Measurements from ENCODE around the gene AK4. TPM values are rescaled to one million over a fixed set of nuclear protein-coding genes. Genes with fewer than 3 reads are reported as not detected.

Gene AK4
- total RNA-seq, 4 donors from 2014 or later, result 1.4 to 2.6 (median 1.8) TPM

- H3K9me3 ChIP-seq, result no peaks in the 10 kb centered on the region
- in situ Hi-C loops (cut with MboI; ENCODE audit: low sequenced_read_pairs in 4 of 4), result no loop called here
- peak; percentile 28 to 38 for ATAC-seq
- no peak for DNase-seq
- intact Hi-C loops (cut with DNase I; ENCODE audit: low total_unique reads), result no loop called here
- TF ChIP-seq POLR2A (IDR thresholded peaks at IDR 0.05) (no peak), CTCF (IDR thresholded peaks at IDR 0.05 in 4 of 5, conservative IDR thresholded peaks at IDR 0.05 in 1 of 5) (no peak)
- H3K27me3 ChIP-seq, result no peaks in the 10 kb centered on the region
- peak overlapping the region in 1 of 4 donors; percentile 16 for H3K4me3 ChIP-seq
- H3K36me3 ChIP-seq, result no peaks in the 10 kb centered on the region
- peak overlapping the region; percentile 5 to 40 (median 35) for H3K27ac ChIP-seq
- peaks cover 11 to 20% of the 10 kb centered on the region in 2 donors for H3K4me1 ChIP-seq
Measured at GRCh38 chr1:65175171-65176055, 27.4 kb downstream of the AK4 start.

- H3K9me3 ChIP-seq, result no peaks in the 10 kb centered on the region
- no peak for TF ChIP-seq POLR2A (IDR thresholded peaks at IDR 0.05)
- no peak for TF ChIP-seq CTCF (IDR thresholded peaks at IDR 0.05 in 4 of 5, conservative IDR thresholded peaks at IDR 0.05 in 1 of 5)
- intact Hi-C loops (cut with DNase I; ENCODE audit: low total_unique reads) (no loop called here), in situ Hi-C loops (cut with MboI; ENCODE audit: low sequenced_read_pairs in 4 of 4) (no loop called here)
- H3K4me1 ChIP-seq, result peaks cover 11 to 15% of the 10 kb centered on the region in 2 donors
- ATAC-seq, result no peak
- DNase-seq, result no peak
- H3K27me3 ChIP-seq, result no peaks in the 10 kb centered on the region
- peak overlapping the region in 3 of 4 donors; percentile 5 to 40 (median 37) for H3K27ac ChIP-seq
- H3K36me3 ChIP-seq, result no peaks in the 10 kb centered on the region
- H3K4me3 ChIP-seq, result peak overlapping the region in 1 of 4 donors; percentile 16
Measured at GRCh38 chr1:65176056-65176450, 28.1 kb downstream of the AK4 start.

GRCh38 chr1:65176591-65176990 lies 28.6 kb downstream of the AK4 start:
- no peak for TF ChIP-seq POLR2A (IDR thresholded peaks at IDR 0.05)
- no peak for TF ChIP-seq CTCF (IDR thresholded peaks at IDR 0.05 in 4 of 5, conservative IDR thresholded peaks at IDR 0.05 in 1 of 5)
- intact Hi-C loops (cut with DNase I; ENCODE audit: low total_unique reads), result no loop called here
- H3K27ac ChIP-seq, result no peak overlapping the region
- H3K4me3 ChIP-seq, result no peak overlapping the region
- H3K36me3 ChIP-seq, result no peaks in the 10 kb centered on the region
- DNase-seq, result no peak
- H3K9me3 ChIP-seq, result no peaks in the 10 kb centered on the region
- no peaks in the 10 kb centered on the region for H3K27me3 ChIP-seq
- peaks cover 11 to 15% of the 10 kb centered on the region in 2 donors for H3K4me1 ChIP-seq
- ATAC-seq, result no peak
- in situ Hi-C loops (cut with MboI; ENCODE audit: low sequenced_read_pairs in 4 of 4), result no loop called here

GRCh38 chr1:65177457-65177856 lies 29.5 kb downstream of the AK4 start:
- no peak for DNase-seq
- no peak for ATAC-seq
- intact Hi-C loops (cut with DNase I; ENCODE audit: low total_unique reads) (no loop called here), in situ Hi-C loops (cut with MboI; ENCODE audit: low sequenced_read_pairs in 4 of 4) (no loop called here)
- H3K36me3 ChIP-seq, result no peaks in the 10 kb centered on the region
- TF ChIP-seq CTCF (IDR thresholded peaks at IDR 0.05 in 4 of 5, conservative IDR thresholded peaks at IDR 0.05 in 1 of 5), result no peak
- no peak for TF ChIP-seq POLR2A (IDR thresholded peaks at IDR 0.05)
- H3K27me3 ChIP-seq, result no peaks in the 10 kb centered on the region
- no peaks in the 10 kb centered on the region for H3K9me3 ChIP-seq
- H3K4me3 ChIP-seq, result no peak overlapping the region
- no peak overlapping the region for H3K27ac ChIP-seq
- peaks cover 11 to 15% of the 10 kb centered on the region in 2 donors for H3K4me1 ChIP-seq
